CD4-positive, alpha-beta T cell treated with Interleukin-10 for 1 hour (primary cell): ENCODE results near the gene CAPZA1.

ENCODE experiments used
- DNase-seq: peaks from one replicate; pipeline ENCODE4 v3.0.0-alpha.2; 2020

Gene CAPZA1

GRCh38 chr1:112717263-112717873 is 97.7 kb downstream of the CAPZA1 start:
- no peak for DNase-seq

- peak; percentile 76 for DNase-seq
Measured at GRCh38 chr1:112718691-112719418, 99.2 kb downstream of the CAPZA1 start.

- no peak for DNase-seq
Measured at GRCh38 chr1:112719706-112720105, 100.1 kb downstream of the CAPZA1 start.

GRCh38 chr1:112720800-112721199 is 101.2 kb downstream of the CAPZA1 start:
- DNase-seq: no peak
